SK-MEL-5 (cell line): ENCODE results near the gene ST8SIA4. TPM values are rescaled to one million over a fixed set of nuclear protein-coding genes. Genes with fewer than 3 reads are reported as not detected.
A peak's percentile ranks its signal among the peaks of the same experiment; 100 is the strongest.

Experiments
- DNase-seq: peaks from one replicate; pipeline ENCODE4 v3.0.0-alpha.2; 2016; ENCODE audit warnings: low read depth, low spot score
- in situ Hi-C: cut with HindIII; loops from 2 replicates; pipeline ENCODE4 v1.10.0; 2016; ENCODE audit warnings: low sequenced_read_pairs, high pct_unique_total_duplicates, low pct_unique_long_range_greater_than_20kb
- total RNA-seq: library from RNA; depleted of rRNA; stranded (reverse); fragments of >200 nt; shearing (Covaris generic); gene quantifications from 2 replicates; pipeline ENCODE4 v1.2.3, GENCODE V29; 2014

ST8SIA4 gene
- total RNA-seq, 1 experiment from 2014 or later = 2.1 TPM

DNA sequence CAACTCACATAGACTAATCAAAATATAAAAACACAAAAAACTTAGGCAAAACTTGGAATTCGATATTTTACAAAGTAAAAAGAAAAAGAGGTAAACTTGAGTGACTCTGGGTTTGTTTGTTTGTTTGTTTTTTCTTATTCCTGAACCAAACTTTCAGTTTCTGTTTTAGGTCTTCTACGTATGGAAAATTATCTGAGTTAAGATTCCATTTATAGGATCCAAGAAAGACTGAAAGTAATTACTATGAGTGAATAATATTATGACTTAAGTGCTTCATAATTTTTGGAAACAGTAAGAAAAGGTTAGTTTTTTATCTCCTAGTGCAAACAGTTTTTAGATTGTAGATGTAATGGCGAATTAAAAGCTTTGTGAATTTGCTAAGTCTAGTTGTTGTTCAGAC is 13.2 kb downstream of the ST8SIA4 start:
- in situ Hi-C loops = no loop called here
- peak; percentile 20 for DNase-seq

- peak; percentile 16 for DNase-seq
- in situ Hi-C loops = no loop called here
These were observed 13.8 kb downstream of the ST8SIA4 start for GRCh38 chr5:100889165-100889743.

GRCh38 chr5:100877274-100877673 is 25.8 kb downstream of the ST8SIA4 start:
- in situ Hi-C loops = no loop called here
- no peak for DNase-seq

DNA sequence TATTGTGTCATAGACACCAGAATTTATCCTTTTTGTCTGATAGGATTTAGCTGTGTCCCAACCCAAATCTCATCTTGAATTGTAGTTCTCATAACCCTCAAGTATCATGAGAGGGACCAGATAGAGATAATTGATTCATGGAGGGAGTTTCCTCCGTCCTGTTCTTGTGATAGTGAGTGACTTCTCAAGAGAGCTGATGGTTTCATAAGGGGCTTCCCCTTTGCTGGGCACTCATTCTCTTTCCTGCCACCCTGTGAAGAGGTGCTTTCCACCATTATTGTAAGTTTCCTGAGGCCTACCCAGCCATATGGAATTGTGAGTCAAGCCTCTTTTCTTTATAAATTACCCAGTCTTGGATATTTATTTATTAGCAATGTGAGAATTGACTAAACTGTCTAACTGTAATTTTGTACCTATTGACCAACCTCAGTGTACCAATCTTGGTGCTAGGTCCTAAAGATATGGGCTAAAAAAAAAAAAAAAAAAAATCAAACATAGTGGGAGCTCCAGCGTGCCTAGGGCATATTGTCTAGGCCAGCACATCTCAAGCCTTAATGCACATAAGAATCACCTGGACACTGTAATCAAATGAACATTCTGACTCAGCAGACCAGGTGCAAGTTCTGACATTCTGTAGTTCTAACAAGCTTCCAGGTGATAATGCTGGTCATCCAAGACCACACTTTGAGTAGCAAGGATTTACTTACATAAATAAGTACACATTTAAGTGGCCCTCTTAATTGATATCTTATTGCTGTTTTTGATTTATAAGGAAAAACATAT is 30.5 kb downstream of the ST8SIA4 start:
- in situ Hi-C loops = no loop called here

GRCh38 chr5:100867039-100867562 is 36.0 kb downstream of the ST8SIA4 start:
- in situ Hi-C loops = no loop called here
- no peak for DNase-seq

More for the DNA sequence above, 30.5 kb downstream of the ST8SIA4 start:
- DNase-seq = no peak

DNA sequence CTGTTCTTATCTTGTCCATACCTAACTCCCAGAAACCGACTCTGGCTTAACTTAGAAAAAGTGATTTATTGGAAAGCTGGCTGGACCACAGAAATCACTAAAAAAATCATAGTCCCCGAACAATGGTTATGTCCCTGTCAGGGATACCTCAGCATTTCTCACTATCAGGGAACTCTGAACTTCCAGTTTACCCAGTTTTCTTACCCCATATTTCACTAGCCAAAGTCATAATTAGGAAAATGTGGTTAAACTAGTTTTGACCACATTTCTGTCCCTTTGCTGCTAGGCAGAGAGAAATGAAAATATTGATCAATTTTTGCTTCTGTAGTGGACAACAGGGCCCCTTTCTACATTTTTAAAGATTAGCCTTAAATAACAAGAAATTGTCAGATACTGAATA is 38.2 kb downstream of the ST8SIA4 start:
- no peak for DNase-seq

DNA sequence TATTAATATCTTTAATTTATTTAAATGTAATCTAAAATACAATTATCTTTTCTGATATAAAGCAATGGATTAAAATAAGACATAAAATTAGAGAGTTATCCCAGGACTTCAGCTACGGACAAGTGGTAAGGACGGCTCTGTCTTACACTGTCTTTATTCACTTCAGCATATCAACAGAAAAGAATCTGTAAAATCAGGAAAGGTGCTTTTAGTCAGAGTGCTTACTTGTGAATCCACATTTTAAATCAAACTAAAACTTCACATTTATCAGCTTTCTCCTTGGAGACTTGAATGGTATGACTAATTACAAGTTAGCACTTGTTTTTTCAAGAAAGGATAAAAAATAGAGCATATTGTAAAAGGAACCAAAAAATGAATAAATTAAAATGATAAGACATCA is 39.3 kb downstream of the ST8SIA4 start:
- in situ Hi-C loops = no loop called here
- no peak for DNase-seq

More for the DNA sequence above, 38.2 kb downstream of the ST8SIA4 start:
- in situ Hi-C loops = no loop called here

DNA sequence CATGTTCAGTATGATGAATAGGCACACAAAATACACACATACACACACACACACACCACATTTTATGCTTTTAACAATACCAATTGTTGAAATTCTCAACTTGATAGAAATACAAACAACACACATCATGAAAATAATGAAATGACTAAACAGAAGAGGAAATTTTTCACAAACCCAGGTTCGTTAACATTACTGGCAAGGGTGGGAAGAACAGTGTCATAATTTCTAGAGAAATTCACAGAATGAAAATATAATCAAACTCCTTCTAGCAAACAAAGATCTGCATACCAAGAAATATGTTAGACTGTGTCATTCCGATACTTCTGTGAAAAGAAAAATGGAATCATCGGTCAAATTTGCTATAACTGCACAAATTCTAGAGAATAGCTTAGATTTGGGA is 41.9 kb downstream of the ST8SIA4 start:
- in situ Hi-C loops = no loop called here
- DNase-seq = no peak

- in situ Hi-C loops = no loop called here
- DNase-seq = no peak
These were observed 42.7 kb downstream of the ST8SIA4 start for GRCh38 chr5:100860407-100860806.

DNA sequence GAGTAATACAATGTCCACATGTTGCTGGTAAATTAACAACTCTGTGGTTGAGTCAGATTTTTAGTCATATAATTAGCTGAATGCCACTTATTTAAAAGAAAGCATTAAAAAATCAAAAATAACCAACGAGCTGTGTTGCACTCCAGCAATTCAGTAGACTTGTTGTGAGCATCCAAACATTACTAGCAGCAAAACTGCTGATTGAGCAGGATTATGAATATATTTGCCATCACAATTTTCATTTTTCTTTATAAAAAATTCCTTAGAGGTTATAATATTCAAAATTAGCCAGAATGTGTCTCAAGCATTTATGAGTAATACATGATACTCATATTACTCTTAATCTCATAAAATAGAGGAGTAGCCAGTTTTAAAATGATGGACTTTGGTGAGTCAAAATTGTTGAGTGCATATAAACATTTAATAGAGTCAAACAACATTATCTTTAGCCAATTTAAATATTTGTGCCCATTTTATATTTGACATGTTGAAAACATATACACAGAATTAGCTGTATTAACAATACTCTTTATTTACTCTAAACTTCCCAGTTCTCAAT is 44.0 kb downstream of the ST8SIA4 start:
- DNase-seq = no peak
- in situ Hi-C loops = no loop called here

GRCh38 chr5:100856462-100856861 is 46.6 kb downstream of the ST8SIA4 start:
- in situ Hi-C loops = no loop called here

DNA sequence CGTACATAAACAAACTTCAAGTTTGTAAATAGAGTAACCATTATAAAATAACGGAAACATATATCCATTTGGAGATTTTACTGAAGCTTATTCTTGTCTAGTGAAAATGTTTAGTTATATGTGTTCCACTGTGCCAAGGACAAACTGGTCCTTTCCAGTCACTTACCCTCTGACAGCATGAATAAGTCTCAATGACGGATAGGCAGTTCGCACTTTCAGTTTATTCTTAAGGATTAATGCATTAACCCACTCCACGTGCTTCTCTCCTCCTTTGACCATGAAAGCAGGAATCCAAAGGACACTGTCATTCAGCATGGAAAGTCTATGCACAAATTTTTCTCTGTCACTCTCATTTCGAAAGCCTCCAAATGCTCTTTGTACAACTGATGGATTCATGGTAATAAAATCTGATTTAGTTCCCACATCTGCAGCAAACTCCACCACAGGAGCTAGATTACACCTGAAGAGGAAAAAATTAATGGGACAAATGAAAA is 47.1 kb downstream of the ST8SIA4 start:
- in situ Hi-C loops = no loop called here
- no peak for DNase-seq

More at GRCh38 chr5:100856462-100856861, 46.6 kb downstream of the ST8SIA4 start:
- no peak for DNase-seq

DNA sequence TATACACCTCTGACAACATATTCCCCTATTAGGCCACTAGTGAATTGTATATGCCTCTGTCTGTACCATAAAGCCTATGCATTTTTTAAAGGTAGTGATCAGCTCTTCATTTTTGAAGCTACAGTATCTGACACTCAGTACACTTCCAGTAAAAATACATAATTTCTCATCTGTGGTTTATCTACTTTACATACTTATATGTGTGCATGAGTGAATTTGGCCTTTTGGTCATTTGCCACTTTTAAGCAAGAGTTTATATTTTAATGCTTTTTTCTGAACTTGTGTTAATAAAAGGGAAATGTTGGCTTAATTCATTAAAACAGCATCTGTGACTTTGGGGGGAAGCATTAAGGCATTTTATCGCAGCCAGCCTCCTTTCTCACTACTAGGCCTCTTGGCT is 47.8 kb downstream of the ST8SIA4 start:
- in situ Hi-C loops = no loop called here
- DNase-seq = no peak

DNA sequence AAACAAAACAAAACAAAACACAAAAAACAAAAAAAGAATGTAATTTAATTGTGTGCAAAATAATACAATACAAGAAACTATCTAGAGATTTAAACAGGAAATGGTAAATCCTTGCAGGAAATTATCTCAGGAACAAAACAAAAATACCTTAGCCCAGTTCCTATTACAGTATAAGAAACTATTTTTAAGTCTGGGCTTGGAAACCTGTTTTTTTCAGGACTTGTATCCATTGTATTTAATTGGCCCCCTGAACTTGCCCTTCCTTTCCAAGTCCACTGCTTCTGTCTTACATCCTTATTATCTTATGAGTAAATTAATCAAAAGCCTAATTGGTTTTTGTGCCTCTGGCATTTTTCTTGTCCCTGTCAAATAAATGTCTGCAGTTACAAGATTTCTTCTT is 48.5 kb downstream of the ST8SIA4 start:
- no peak for DNase-seq
- in situ Hi-C loops = no loop called here

- in situ Hi-C loops = no loop called here
- no peak for DNase-seq
These were observed 49.5 kb downstream of the ST8SIA4 start for GRCh38 chr5:100853582-100853981.

DNA sequence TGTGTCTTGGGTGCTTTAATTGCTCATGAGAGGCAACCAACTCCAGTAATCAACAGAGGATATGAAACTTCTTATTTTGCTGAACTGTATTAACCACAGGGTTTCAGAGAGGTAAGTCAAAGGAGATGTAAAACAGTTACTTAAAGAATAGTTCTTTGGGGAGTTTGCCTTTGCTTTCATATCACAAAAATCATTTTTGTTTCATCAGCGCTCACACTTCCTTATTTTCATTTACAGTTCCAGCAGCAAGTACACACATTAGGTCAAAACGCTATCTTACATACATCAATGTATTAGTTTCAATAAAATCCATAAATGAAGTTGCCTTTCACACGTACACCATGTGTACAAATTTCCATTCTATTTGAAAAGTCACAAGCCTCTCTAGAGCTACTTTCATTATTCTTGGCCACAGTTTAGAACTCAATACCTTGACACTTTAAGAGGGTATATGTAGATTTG is 50.1 kb downstream of the ST8SIA4 start:
- DNase-seq = no peak
- in situ Hi-C loops = no loop called here

DNA sequence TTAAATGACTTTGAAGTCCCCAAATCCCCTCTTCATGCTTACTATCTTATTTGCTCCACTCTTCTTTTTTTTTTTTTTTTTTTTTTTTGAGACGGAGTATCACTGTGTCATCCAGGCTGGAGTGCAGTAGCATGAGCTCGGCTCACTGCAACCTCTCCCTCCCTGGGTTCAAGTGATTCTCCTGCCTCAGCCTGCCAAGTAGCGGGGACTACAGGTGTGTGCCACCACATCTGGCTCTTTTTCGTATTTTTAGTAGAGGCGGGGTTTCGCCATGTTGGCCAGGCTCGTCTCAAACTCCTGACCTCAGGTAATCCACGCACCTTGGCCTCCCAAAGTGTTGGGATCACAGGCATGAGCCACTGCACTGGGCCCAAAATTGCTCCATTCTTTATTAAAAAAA is 51.0 kb downstream of the ST8SIA4 start:
- no peak for DNase-seq
- in situ Hi-C loops = no loop called here

- in situ Hi-C loops = no loop called here
These were observed 56.3 kb downstream of the ST8SIA4 start for GRCh38 chr5:100846772-100847171.

More at GRCh38 chr5:100846772-100847171, 56.3 kb downstream of the ST8SIA4 start:
- DNase-seq = no peak
